SK-N-SH treated with all-trans-retinoic acid at 6 μM for 48 hours (cell line): Measurements from ENCODE around the gene CHRNA5.
"Not testable (repeated sequence)": the region's sequence is repeated elsewhere in the genome, so short reads cannot be mapped to it uniquely, and the experiment has no call there.

ENCODE experiments used
- ZFP30 ChIP-seq: fragments of 450-650 bp; formaldehyde crosslinking; IDR thresholded peaks from 2 replicates; pipeline ENCODE4 v1.5.0; 2022; ENCODE audit warnings: mild to moderate bottlenecking, moderate library complexity
- ZNF8 ChIP-seq: fragments of 450-650 bp; formaldehyde crosslinking; IDR thresholded peaks from 2 replicates; pipeline ENCODE4 v1.5.0; 2020; ENCODE audit warnings: mild to moderate bottlenecking, moderate library complexity
- TF ChIP-seq, protein P1 (sequence below): fragments of 250-450 bp; sonication (Bioruptor Pico); IDR thresholded peaks from 2 replicates; pipeline ENCODE4 v1.5.0; 2020; ENCODE audit warnings: mild to moderate bottlenecking, moderate library complexity
- TF ChIP-seq, protein P2 (sequence below): fragments of 250-450 bp; sonication (Bioruptor Pico); IDR thresholded peaks from 2 replicates; pipeline ENCODE4 v1.8.0; 2021; ENCODE audit warnings: low read depth, mild to moderate bottlenecking, moderate library complexity, borderline replicate concordance

DNA sequence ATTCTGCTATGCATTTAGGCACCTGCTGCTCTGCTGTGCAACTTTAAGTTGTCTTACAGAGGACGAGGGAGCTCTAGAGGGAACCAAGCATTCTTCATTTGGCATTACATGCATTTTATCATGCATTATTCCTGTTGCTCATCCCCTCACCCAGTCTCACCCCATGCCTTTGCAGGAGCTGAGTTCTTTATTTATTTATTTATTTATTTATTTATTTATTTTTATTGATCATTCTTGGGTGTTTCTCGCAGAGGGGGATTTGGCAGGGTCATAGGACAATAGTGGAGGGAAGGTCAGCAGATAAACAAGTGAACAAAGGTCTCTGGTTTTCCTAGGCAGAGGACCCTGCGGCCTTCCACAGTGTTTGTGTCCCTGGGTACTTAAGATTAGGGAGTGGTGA lies 45.3 kb upstream of the CHRNA5 start:
- not testable (repeated sequence) for TF ChIP-seq ZFP30; ZNF8 (CRISPR knock-in tag)
- TF ChIP-seq, protein P1, sequence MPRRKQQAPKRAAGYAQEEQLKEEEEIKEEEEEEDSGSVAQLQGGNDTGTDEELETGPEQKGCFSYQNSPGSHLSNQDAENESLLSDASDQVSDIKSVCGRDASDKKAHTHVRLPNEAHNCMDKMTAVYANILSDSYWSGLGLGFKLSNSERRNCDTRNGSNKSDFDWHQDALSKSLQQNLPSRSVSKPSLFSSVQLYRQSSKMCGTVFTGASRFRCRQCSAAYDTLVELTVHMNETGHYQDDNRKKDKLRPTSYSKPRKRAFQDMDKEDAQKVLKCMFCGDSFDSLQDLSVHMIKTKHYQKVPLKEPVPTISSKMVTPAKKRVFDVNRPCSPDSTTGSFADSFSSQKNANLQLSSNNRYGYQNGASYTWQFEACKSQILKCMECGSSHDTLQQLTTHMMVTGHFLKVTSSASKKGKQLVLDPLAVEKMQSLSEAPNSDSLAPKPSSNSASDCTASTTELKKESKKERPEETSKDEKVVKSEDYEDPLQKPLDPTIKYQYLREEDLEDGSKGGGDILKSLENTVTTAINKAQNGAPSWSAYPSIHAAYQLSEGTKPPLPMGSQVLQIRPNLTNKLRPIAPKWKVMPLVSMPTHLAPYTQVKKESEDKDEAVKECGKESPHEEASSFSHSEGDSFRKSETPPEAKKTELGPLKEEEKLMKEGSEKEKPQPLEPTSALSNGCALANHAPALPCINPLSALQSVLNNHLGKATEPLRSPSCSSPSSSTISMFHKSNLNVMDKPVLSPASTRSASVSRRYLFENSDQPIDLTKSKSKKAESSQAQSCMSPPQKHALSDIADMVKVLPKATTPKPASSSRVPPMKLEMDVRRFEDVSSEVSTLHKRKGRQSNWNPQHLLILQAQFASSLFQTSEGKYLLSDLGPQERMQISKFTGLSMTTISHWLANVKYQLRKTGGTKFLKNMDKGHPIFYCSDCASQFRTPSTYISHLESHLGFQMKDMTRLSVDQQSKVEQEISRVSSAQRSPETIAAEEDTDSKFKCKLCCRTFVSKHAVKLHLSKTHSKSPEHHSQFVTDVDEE, result not testable (repeated sequence)
- TF ChIP-seq, protein P2, sequence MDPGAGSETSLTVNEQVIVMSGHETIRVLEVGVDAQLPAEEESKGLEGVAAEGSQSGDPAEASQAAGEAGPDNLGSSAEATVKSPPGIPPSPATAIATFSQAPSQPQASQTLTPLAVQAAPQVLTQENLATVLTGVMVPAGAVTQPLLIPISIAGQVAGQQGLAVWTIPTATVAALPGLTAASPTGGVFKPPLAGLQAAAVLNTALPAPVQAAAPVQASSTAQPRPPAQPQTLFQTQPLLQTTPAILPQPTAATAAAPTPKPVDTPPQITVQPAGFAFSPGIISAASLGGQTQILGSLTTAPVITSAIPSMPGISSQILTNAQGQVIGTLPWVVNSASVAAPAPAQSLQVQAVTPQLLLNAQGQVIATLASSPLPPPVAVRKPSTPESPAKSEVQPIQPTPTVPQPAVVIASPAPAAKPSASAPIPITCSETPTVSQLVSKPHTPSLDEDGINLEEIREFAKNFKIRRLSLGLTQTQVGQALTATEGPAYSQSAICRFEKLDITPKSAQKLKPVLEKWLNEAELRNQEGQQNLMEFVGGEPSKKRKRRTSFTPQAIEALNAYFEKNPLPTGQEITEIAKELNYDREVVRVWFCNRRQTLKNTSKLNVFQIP, result not testable (repeated sequence)
